GM12864 (cell line): ENCODE data around the gene ACSF3.

Experiments
- DNase-seq: peaks from one replicate; pipeline ENCODE4 v3.0.0-alpha.2; 2011; ENCODE audit warnings: low read depth
- H3K4me3 ChIP-seq: 2 replicates; pipeline ENCODE4 v1.5.1; 2011; ENCODE audit warnings: mild to moderate bottlenecking, low read depth, low read length, control low read depth
- TF ChIP-seq, protein P1 (sequence below): IDR thresholded peaks from 2 replicates; pipeline ENCODE4 v1.5.1; 2011; ENCODE audit warnings: low read depth, mild to moderate bottlenecking, moderate library complexity, low read length, control low read depth, inconsistent platforms; ENCODE audit errors: missing control alignments

The ACSF3 gene

DNA sequence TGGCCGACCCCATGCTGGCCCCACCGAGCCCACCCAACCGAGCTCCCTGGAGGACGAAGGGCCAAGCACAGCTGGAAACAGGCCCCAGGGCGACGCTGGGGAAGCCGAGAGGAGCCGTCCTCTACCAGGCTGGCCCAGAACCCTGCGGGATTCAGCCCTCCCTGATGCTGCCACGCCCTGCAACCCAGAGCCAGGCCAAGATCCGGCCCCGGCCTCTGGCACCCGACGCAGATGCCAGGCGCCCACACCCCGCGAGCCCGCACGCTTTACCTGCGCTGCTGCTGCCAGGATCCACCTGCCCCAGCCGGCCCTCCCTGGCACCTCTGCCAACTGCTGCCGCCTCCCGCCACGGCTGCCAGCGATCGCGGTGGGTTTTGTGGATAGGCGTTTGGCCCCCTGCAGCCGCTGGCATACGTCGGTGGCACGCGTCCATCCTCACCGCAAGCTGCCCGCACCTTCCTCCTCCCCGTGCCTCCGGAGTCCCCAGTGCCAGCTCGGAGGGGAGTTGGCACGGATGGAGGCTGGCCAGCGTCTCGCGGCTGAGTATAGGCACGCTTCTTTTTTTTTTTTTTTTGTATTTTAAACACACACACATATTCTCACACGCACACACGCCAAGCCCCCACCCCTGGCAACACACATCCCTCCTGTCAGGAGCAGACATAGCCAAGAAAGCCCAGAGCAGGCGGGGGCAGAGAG is 41.3 kb upstream of the ACSF3 start:
- TF ChIP-seq, protein P1, sequence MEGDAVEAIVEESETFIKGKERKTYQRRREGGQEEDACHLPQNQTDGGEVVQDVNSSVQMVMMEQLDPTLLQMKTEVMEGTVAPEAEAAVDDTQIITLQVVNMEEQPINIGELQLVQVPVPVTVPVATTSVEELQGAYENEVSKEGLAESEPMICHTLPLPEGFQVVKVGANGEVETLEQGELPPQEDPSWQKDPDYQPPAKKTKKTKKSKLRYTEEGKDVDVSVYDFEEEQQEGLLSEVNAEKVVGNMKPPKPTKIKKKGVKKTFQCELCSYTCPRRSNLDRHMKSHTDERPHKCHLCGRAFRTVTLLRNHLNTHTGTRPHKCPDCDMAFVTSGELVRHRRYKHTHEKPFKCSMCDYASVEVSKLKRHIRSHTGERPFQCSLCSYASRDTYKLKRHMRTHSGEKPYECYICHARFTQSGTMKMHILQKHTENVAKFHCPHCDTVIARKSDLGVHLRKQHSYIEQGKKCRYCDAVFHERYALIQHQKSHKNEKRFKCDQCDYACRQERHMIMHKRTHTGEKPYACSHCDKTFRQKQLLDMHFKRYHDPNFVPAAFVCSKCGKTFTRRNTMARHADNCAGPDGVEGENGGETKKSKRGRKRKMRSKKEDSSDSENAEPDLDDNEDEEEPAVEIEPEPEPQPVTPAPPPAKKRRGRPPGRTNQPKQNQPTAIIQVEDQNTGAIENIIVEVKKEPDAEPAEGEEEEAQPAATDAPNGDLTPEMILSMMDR, result no peak
- DNase-seq, result no peak
- no peak overlapping the region for H3K4me3 ChIP-seq

DNA sequence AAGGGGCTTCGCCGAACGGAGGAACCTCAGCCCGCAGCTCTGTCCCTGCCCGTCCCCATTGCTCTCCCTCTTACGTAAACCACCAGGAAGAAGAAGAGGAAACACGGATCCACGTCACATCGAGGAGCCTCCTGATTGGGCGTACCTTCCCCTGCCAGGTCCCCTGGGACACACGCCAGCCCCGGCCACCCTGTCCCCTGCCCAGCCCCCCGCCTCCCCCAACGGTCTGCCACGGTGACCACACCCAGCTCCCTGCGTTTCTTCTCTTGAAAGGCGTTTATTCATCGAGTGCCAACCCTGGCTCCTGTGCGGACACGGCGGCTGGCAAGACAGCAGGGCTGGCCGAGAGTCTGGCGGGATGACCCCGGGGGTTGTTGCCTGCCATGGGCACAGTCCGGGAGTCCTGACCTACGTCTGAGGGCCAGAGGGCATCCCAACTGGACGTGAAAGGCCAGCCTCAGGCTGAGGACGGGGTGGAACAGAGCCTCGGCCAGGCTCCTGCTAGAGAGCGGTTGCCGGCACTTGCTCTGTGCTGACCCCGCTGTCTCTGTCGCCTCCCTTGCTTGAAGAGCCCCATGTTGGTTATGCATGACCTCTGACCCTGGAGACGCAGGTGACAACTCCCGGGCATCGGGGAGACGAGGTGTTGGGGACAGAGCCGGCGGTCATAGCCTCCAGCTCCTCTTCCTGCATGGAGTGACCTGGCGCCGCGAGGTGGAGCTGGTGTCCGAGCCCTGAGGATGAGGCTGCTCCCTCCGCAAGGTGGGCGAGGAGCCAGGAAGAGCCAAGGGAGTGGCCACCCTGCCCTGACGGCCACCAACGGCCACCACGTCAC is 40.5 kb upstream of the ACSF3 start:
- no peak overlapping the region for H3K4me3 ChIP-seq
- DNase-seq, result no peak
- TF ChIP-seq, protein P1, result no peak

DNA sequence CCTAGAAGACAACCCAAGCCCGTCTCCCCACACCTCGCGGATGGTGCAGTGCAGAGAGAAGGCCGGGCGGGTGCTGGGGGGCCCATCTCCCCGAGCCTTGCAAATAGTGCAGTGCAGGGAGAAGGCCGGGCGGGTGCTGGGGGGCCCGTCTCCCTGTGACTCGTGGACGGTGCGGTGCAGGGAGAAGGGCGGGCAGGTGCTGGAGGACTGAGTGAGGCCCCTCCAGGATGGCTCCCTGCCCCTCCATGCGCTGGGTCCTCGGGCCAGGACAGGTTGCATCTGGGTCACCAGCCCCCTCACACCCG is 40.0 kb upstream of the ACSF3 start:
- TF ChIP-seq, protein P1, result no peak
- no peak for DNase-seq
- H3K4me3 ChIP-seq, result no peak overlapping the region

DNA sequence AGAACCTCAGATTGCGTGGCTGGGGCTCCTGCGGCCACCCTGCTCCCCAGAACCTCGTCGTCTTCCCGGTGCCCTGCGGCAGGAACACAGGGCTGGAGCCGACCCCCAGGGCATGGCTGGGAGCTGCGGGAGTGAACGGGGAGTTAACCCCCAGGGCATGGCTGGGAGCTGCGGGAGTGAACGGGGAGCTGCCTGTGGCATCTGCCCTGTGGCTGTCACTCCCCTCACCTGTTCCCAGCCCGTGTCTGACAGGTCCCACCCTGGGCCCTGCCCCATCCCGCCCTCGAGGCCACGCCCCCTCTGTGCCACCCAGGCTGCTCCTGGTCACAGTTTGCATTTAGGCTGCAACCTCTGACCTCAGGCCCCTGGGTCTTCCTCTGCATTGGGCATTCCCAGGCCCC is 39.4 kb upstream of the ACSF3 start:
- TF ChIP-seq, protein P1, result no peak
- DNase-seq, result no peak
- no peak overlapping the region for H3K4me3 ChIP-seq

DNA sequence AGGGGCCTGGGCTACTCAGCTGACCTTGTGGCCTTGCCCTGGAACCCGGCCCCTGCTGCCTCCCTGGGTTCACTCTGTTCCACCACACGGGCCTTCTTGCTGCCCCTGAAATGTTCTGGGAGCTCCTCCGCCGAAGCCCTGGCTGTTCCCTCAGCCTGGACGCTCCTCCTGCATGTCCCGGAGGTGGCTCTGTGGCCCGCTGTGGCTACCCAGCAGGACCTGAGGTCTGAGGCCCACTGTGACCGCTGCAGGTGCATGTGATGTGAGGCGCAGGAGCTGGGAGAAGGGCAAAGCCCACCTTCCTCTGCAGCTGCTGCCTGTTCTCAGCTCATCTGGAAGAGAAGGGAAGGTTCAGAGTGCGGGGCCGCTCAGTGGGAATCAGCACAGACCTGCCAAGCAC is 38.9 kb upstream of the ACSF3 start:
- no peak for DNase-seq
- TF ChIP-seq, protein P1, result no peak

DNA sequence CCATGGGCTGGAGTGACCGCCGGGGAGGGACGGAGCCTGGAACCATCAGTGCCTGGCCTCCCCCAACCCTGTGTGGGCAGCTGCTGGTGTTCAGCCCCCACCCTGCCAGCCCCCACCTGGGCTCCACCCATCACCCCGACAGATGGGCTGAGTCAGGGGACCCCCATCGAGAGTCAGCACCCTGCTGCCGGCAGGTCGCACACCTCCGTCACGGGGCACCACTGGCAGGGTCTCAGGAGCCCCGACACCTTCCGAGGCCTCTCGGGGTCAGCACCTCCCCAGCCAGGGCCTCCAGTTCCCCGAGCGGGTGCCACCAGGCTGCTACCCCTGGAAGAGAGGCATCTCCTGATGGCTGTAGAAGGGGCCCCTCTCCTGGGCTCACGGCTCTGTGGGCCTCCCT is 38.3 kb upstream of the ACSF3 start:
- no peak overlapping the region for H3K4me3 ChIP-seq
- no peak for DNase-seq
- TF ChIP-seq, protein P1, result no peak

More for the DNA sequence above, 38.9 kb upstream of the ACSF3 start:
- no peak overlapping the region for H3K4me3 ChIP-seq
